ENCODE results near the gene LOC128125822.

LOC128125822 gene

DNA sequence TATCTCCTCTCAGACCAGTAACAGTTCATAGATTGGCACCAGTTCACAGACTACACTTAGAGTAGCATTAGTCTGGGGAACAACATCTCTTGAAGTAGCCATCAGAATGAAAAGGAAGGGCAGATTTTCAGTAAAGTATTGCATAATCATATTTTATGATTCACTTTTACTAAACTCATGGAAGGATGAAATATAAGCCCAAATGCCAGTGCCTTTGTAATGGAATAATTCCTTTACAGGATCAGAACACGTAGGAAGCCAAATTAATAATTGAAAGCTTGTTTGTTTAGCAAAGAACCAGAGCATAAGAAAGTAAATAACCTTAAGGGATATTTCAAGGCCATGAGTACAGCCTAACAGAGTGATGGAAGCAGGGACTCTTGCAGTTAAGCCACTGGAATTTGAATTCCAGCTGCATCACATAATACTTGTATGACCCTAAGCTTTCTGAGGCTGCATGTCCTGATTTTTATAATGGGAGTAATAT lies 11.4 kb upstream of the LOC128125822 start:
- Mint-ChIP-seq H3K4me3 (no peak overlapping the region), H3K4me1 (no peaks in the 10 kb centered on the region), H3K9me3 (no peaks in the 10 kb centered on the region), H3K27me3 (peaks cover 16% of the 10 kb centered on the region), H3K36me3 (ENCODE audit: low read depth) (no peaks in the 10 kb centered on the region), H3K27ac (no peak overlapping the region)
- TF ChIP-seq, protein P1, sequence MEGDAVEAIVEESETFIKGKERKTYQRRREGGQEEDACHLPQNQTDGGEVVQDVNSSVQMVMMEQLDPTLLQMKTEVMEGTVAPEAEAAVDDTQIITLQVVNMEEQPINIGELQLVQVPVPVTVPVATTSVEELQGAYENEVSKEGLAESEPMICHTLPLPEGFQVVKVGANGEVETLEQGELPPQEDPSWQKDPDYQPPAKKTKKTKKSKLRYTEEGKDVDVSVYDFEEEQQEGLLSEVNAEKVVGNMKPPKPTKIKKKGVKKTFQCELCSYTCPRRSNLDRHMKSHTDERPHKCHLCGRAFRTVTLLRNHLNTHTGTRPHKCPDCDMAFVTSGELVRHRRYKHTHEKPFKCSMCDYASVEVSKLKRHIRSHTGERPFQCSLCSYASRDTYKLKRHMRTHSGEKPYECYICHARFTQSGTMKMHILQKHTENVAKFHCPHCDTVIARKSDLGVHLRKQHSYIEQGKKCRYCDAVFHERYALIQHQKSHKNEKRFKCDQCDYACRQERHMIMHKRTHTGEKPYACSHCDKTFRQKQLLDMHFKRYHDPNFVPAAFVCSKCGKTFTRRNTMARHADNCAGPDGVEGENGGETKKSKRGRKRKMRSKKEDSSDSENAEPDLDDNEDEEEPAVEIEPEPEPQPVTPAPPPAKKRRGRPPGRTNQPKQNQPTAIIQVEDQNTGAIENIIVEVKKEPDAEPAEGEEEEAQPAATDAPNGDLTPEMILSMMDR (IDR thresholded peaks at IDR 0.05), result no peak
- intact Hi-C loops (cut with micrococcal nuclease), result no loop called here
- POLR2A ChIA-PET, result no interaction called here
- CTCF ChIA-PET, result interaction anchor here (0.5 kb wide), 1 partner anchor 51 kb away, joined by 3 read pairs; no protein-coding TSS in a partner anchor
- ATAC-seq (ENCODE audit: low read depth) (no peak), DNase-seq (no peak)

DNA sequence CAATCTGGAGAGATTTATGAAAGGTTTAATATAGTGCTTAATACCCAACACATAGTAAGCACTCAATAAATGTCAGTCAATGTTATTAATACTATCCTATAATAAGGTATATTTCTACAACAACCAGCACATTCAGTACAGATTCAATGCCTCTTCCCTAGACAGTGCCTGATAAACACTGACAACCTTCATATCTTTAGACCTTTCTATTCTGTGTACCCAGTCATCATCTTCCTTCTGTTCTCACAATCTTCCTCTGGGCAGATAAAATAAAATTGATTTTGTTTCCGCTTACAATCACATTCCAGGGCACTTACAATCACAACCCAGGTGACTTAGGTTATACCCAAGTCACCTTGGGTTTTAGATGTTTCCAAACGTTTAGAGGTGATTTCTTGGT lies 11.0 kb upstream of the LOC128125822 start:
- H3K9me3 Mint-ChIP-seq, result no peaks in the 10 kb centered on the region
- no peak for ATAC-seq (ENCODE audit: low read depth)
- no peaks in the 10 kb centered on the region for H3K36me3 Mint-ChIP-seq (ENCODE audit: low read depth)
- TF ChIP-seq, protein P1 (IDR thresholded peaks at IDR 0.05), result no peak
- H3K27ac Mint-ChIP-seq, result no peak overlapping the region
- CTCF ChIA-PET, result interaction anchor here (0.5 kb wide), 1 partner anchor 51 kb away, joined by 3 read pairs; no protein-coding TSS in a partner anchor
- no peak for DNase-seq
- H3K27me3 Mint-ChIP-seq, result peaks cover 14% of the 10 kb centered on the region
- no peaks in the 10 kb centered on the region for H3K4me1 Mint-ChIP-seq
- POLR2A ChIA-PET, result no interaction called here
- no peak overlapping the region for H3K4me3 Mint-ChIP-seq
- intact Hi-C loops (cut with micrococcal nuclease), result no loop called here

DNA sequence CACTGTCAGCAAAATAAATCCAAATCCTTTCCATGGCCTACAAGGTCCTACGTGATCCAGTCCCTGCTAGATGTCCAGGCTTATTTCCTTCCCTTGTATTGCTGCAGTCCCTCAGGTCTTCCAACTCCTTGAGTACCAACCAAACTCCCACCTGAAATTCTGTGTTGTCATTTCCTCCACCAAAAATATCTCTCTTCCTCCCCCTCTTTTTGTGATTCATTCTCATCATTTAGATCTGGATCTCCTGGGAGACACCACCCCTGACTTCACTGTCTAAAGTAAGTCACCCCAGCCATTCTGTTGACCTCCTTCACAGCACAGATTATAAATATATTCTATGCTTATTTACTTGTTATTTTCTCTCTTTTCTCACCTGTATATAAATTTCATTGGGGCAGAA lies 9.0 kb upstream of the LOC128125822 start:
- Mint-ChIP-seq H3K4me3 (no peak overlapping the region), H3K9me3 (no peaks in the 10 kb centered on the region), H3K27me3 (peaks cover 6% of the 10 kb centered on the region), H3K27ac (no peak overlapping the region), H3K36me3 (ENCODE audit: low read depth) (no peaks in the 10 kb centered on the region), H3K4me1 (no peaks in the 10 kb centered on the region)
- intact Hi-C loops (cut with micrococcal nuclease), result no loop called here
- TF ChIP-seq, protein P1 (IDR thresholded peaks at IDR 0.05), result no peak
- ATAC-seq (ENCODE audit: low read depth) (no peak), DNase-seq (no peak)
- ChIA-PET POLR2A (no interaction called here), CTCF (no interaction called here)

DNA sequence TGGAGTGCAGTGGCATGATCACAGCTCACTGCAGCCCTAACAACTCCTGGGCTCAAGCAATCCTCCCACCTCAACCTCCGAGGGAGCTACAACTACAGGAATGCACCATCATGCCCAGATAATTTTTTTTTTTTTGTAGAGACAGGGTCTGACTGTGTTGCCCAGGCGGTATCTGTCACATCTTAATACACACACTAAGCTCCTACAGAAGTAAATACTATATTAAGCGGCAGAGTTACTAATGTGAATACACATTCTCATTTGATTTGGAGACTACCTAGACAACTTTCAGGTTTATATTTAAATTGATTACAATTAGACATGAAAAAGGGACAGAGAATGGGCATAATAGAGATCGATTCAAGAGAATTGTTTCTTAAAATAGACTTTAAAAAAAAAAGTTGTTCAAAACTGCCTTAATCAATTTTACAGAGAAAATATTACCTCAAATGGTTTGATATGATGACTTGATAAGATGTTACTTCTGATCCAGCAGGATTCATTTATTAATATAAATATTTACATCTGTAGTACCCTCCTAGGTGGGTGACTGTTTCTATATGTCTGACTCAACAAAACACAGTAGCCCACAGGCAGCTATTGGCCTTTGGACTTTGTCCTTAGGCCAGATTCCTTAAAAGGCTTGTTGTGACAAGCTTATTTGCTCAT lies 7.1 kb upstream of the LOC128125822 start:
- Mint-ChIP-seq H3K27me3 (no peaks in the 10 kb centered on the region), H3K36me3 (ENCODE audit: low read depth) (no peaks in the 10 kb centered on the region), H3K4me3 (no peak overlapping the region), H3K4me1 (no peaks in the 10 kb centered on the region), H3K27ac (no peak overlapping the region), H3K9me3 (no peaks in the 10 kb centered on the region)
- ChIA-PET CTCF (no interaction called here), POLR2A (no interaction called here)
- TF ChIP-seq, protein P1 (IDR thresholded peaks at IDR 0.05), result no peak
- intact Hi-C loops (cut with micrococcal nuclease), result no loop called here
- no peak for DNase-seq
- ATAC-seq (ENCODE audit: low read depth), result no peak

DNA sequence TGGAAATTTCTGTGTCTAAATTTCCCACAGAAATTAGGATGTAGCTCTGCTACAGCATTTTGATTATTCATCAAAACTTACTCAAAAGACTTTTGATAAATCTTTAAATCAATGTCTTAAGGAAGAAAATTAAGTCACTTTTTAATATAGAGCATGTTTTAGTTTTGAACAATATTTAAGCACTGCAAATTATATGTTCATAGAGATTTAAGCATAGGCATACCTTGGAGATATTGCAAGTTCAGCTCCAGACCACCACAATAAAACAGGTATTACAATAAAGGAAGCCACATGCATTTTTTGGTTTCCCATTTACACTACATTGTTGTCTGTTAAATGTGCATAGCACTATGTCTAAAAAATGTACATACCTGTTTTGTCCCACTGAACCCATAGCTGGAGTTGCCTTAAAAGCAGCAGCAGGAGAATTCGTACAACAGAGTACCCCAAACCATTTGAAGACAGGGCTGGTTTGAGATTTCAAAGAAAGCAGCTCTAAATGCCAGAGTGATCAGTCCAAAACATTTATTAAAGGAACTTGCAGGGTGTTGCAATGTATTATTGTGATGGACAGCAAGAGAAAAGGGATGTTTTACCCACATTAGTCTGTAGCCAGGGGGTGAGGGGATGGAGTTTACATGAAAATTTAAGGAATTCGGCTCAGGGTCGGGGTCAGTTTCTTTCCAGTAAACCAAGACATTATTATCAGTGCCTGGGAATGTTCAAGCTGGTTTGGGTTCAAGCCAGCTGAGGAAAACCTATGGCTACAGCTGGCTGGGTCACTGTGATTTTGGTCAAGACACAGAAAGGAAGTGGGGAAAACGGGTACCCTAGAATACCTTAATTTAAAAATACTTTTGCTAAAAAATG lies 6.3 kb upstream of the LOC128125822 start:
- Mint-ChIP-seq H3K4me1 (no peaks in the 10 kb centered on the region), H3K27me3 (no peaks in the 10 kb centered on the region)
- CTCF ChIA-PET, result no interaction called here

More for the DNA sequence above, 6.3 kb upstream of the LOC128125822 start:
- H3K36me3 Mint-ChIP-seq (ENCODE audit: low read depth), result no peaks in the 10 kb centered on the region
- POLR2A ChIA-PET, result no interaction called here
- no peaks in the 10 kb centered on the region for H3K9me3 Mint-ChIP-seq
- intact Hi-C loops (cut with micrococcal nuclease), result no loop called here
- no peak for ATAC-seq (ENCODE audit: low read depth)
- TF ChIP-seq, protein P1 (IDR thresholded peaks at IDR 0.05), result no peak
- no peak overlapping the region for H3K27ac Mint-ChIP-seq
- DNase-seq, result no peak
- H3K4me3 Mint-ChIP-seq, result no peak overlapping the region
